DND-41 (cell line): ENCODE data around the gene PRSS27.

Experiments used
- EZH2 ChIP-seq: IDR thresholded peaks from 3 replicates; pipeline ENCODE4 v1.6.1; 2012; ENCODE audit warnings: borderline replicate concordance, low read depth, mild to moderate bottlenecking, moderate library complexity, low read length, inconsistent platforms; ENCODE audit not compliant: severe bottlenecking
- TF ChIP-seq, protein P1 (sequence below): IDR thresholded peaks from 2 replicates; pipeline ENCODE4 v1.5.1; 2012; ENCODE audit warnings: borderline replicate concordance, low read length, moderate library complexity, mild to moderate bottlenecking; ENCODE audit not compliant: poor library complexity, severe bottlenecking; ENCODE audit errors: extremely low read depth

DNA sequence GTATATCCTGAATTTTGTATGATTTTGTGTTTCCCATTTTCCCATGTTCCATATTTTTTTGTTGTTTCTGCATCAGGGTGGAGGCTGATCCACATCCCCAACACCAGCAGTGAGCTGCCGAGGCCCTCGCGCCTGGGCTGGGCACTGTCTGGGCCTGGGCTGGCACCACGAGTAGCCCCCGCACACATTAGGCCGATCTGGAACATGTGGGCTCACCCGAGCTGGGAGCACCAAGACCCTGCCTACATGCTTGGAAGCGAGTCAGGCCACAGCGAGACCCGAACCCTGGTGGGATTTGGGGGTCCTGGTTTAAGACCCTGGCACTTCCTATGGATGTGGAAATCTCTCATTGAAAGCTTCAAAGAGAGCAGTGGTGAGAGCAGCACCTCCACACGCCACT lies 29.2 kb downstream of the PRSS27 start:
- TF ChIP-seq, protein P1, sequence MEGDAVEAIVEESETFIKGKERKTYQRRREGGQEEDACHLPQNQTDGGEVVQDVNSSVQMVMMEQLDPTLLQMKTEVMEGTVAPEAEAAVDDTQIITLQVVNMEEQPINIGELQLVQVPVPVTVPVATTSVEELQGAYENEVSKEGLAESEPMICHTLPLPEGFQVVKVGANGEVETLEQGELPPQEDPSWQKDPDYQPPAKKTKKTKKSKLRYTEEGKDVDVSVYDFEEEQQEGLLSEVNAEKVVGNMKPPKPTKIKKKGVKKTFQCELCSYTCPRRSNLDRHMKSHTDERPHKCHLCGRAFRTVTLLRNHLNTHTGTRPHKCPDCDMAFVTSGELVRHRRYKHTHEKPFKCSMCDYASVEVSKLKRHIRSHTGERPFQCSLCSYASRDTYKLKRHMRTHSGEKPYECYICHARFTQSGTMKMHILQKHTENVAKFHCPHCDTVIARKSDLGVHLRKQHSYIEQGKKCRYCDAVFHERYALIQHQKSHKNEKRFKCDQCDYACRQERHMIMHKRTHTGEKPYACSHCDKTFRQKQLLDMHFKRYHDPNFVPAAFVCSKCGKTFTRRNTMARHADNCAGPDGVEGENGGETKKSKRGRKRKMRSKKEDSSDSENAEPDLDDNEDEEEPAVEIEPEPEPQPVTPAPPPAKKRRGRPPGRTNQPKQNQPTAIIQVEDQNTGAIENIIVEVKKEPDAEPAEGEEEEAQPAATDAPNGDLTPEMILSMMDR = no peak
- TF ChIP-seq EZH2 = no peak
